Right ventricle myocardium superior (tissue), 1 donor: Measurements from ENCODE around the gene KLF6. TPM values are rescaled to one million over a fixed set of nuclear protein-coding genes. Genes with fewer than 3 reads are reported as not detected.
"Not testable (repeated sequence)": the region's sequence is repeated elsewhere in the genome, so short reads cannot be mapped to it uniquely, and the experiment has no call there.

Experiments
- ATAC-seq: fragments of 200-7000 bp; cut with Tn5 transposase; one replicate; pipeline ENCODE4 v1.9.1; 2020; ENCODE audit warnings: mild to moderate bottlenecking; ENCODE audit not compliant: poor library complexity
- DNase-seq: peaks from one replicate; pipeline ENCODE4 v3.0.0-alpha.2; 2020
- intact Hi-C: fragments of 100-400 bp; cut with DNase I; formaldehyde crosslinking; loops from one replicate; pipeline ENCODE4 v1.11.2; 2022
- total RNA-seq: library from RNA; stranded (reverse); fragmentation: NEBNext Ultra II Directional; extraction: Animal tissue kit (Norgen Biotek cat#: 25700); gene quantifications from one replicate; pipeline ENCODE4 v1.2.1, GENCODE V29; 2021
- donor health status: DM: no; HTN: yes; CAD: no; lungs with severe emphysema.

KLF6 gene
- total RNA-seq, 1 donor from 2014 or later = 60.2 TPM

DNA sequence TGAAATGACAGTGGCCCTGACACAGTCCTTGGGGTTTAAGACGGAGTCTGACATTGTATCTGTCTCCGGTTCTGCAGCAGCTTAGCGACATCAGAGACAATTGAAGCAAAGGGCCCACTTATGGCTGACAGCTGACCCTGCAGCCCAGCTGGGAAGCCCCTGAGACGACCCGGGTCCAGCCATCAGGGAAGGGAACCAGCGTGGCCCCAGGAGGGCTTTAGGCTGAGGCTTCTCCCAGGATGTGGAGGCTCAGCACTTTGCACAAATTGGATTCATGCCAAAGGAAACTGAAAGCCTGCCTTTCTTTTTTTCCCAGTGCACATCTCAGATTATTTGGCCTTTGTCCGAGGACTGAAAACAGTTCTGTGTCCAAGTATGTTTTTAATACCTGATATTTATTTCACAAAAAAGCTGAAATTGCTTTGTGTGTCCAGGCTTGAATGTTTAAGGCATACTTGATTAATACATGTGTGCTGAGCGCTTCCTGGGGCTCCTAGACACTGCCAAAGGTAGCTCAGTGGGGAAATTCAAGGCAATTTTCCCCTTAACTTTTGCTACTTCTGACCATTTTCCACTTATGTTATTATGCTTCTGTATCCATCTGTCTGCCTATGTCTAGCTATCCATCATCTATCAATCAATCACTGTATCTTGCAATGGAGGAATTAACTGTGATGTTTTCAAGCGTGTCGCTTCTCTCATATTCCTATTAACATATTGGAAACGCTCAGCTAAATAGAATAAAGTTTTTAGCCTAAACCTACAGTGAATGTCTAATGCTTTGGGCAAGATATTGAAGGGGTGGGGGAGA is 34.8 kb downstream of the KLF6 start:
- DNase-seq = peak; percentile 58
- peak; percentile 53 for ATAC-seq
- intact Hi-C loops = no loop called here

DNA sequence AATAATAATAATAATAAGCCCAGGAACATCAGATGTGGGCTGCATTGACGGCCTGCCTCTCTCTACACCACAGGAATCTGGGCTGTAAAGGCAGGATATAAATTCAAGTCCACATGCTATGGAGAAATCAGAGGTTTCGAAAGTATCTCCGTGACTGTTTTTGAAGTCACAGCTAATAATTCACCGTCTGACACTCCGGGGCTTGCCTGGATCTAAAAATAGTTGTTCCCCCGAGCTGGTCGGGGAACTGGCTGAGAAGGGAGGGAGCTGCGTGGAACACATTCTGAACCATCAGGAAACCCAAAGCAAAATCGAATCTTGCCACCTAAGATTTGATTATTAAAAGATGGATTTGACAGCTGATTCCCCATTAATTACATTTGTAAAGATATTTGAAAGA is 35.4 kb downstream of the KLF6 start:
- intact Hi-C loops = no loop called here
- peak; percentile 82 for ATAC-seq

DNA sequence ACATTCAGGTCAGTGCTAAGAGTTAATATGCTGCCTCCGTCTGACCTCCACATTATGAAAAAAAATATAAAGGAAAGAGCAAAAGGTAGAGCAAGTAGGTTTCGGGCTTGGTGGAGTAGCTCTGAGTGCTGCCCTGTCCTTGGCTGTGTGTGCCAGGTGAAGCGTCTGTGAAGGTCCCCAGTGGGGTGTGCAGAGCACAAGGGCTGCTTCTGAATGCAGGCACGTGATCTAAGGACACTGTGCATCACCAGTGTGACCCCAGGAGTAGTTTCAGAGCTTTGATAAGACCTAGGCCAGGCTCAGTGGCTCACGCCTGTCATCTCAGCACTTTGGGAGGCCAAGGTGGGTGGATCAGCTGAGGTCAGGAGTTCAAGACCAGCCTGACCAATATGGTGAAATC is 36.0 kb downstream of the KLF6 start:
- intact Hi-C loops = no loop called here
- peak; percentile 44 for ATAC-seq
- no peak for DNase-seq

More for the DNA sequence above, 35.4 kb downstream of the KLF6 start:
- no peak for DNase-seq

DNA sequence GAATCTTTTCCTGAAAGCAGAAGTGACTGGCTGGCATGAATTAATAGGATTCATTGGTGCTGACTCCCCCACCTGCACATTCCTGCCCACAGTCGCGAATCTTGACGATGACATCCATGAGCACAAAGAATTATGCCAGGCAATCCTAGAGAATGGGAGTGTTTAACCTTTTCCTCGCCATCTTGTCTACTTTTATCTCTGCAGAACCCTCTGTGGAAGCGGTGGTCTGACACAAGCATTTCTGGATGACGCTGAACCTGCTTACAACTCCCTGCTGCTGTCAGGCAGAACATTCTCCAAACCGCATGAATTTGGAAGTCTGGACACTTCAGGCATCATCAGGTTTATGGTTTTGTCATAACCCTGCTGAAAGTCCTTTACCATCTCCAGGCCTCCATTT is 36.5 kb downstream of the KLF6 start:
- DNase-seq (no peak), ATAC-seq (no peak)
- intact Hi-C loops = no loop called here

DNA sequence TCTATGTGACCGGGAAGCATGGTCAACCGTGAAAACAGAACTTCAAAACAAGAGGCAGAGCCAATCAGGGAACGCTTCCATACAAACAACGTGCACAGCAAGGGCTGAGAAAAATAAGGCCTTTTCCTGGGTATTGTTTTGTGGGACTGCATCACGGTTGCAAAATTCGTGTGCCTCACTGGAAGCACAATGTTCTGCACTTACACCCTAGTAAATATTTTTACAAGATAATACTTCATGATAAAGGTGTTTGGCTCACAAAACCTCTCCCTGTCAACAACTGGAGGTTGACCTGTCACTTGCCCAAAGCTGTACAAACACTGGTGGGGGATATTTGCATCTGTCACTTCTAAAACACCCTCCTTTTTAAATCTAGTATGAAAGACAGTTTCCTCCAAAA is 37.0 kb downstream of the KLF6 start:
- DNase-seq (no peak), ATAC-seq (peak; percentile 43)
- intact Hi-C loops = no loop called here

DNA sequence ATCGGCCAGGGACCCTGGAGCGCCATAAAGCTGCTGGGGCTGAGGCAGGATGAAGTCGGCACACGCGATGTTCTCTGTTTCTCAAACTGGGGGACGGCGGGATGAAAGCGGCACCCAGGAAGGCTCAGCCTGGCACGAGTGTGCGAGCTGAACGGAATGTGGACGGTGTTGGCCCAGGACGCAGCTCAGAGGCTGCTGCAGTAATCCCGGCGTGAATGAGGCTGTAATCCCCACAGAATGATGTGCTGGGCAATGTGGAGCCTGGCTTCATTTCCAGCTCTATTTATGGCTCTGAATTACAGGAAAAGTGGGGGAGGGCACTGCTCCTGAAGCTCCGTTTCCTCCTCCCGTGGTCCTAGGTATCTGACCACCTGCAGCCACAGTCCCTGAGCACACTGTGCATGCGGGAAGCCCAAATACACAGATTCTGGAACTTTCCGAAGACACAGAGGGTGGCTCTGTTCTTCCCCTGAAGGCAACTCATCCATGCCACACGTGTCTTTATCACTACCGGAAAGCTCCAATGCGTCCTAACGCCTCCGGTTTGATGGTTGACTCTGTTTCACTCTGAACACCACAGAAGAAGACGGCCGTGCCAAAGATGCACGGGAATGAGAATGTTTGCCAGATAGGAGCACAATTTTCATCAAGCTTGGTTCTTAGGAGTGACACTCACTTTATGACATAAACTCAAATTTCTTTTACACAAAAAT is 37.6 kb downstream of the KLF6 start:
- ATAC-seq = peak; percentile 49
- no peak for DNase-seq
- intact Hi-C loops = no loop called here

DNA sequence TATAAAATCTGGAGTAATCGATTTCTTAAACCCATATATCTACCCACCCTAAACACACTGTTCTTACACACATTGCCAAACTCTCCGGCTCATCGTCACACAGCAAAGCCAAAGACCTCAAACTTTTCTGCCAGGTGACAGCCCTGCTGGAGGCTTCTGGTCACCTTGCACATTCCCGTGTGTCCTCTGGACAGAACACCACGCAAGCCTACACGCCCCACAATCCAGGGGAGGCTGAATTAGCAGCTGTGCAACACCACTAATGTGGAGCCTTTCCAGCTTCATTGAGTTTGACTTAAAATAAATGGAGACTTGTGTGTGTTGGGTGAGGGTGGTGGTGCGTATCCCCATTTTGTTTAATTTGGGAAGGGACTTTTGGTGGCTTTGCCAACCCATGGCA is 38.4 kb downstream of the KLF6 start:
- intact Hi-C loops = no loop called here
- DNase-seq (no peak), ATAC-seq (no peak)

DNA sequence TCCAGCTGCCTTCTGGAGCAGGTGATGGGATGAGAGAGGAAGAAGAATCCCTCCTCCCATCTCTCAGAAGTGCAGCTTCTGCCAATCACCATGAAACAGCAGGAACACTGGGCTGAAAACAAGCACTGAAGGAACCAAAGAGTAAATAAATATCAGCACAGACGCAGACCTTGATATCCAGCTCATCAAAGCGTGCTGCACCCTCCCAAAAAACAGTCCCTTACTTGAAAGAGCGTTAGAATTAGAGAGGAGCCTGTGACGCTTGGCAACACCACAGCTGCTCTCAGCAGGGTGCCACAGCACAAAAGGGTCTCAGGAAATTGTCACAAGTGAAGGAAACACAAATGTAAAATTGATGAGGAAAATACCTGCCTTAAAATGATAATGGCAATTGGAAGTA is 39.5 kb downstream of the KLF6 start:
- ATAC-seq = no peak
- intact Hi-C loops = no loop called here

DNA sequence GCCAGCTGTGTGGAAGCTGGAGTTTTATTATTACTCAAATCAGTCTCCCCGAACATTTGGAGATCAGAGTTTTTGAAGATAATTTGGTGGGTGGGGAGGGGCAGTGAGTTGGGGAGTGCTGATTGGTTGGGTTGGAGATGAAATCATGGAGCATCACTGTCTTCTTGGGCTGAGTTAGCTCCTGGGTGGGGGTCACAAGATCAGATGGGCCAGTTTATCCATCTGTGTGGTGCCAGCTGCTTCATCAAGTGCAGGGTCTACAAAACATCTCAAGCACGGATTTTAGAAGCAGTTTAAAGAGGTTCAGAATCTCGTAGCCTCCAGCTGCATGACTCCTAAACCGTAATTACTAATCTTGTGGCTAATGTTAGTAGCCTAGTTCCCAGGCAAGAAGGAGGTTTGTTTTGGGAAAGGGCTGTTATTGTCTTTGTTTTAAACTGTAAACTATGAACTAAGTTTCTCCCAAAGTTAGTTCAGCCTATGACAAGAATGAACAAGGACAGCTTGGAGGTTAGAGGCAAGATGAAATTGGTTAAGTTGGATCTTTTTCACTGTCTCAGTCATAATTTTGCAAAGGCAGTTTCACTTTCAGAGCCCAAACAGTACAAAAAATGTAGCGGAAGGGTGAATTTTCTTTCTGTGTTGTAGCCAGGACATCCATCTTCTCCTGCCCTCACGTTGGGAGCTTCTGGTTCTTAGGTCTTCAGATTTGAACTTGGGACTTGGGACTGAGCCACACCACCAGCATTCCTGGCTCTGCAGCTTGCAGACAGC is 43.1 kb downstream of the KLF6 start:
- intact Hi-C loops = no loop called here
- no peak for ATAC-seq
- no peak for DNase-seq

More for the DNA sequence above, 39.5 kb downstream of the KLF6 start:
- no peak for DNase-seq

DNA sequence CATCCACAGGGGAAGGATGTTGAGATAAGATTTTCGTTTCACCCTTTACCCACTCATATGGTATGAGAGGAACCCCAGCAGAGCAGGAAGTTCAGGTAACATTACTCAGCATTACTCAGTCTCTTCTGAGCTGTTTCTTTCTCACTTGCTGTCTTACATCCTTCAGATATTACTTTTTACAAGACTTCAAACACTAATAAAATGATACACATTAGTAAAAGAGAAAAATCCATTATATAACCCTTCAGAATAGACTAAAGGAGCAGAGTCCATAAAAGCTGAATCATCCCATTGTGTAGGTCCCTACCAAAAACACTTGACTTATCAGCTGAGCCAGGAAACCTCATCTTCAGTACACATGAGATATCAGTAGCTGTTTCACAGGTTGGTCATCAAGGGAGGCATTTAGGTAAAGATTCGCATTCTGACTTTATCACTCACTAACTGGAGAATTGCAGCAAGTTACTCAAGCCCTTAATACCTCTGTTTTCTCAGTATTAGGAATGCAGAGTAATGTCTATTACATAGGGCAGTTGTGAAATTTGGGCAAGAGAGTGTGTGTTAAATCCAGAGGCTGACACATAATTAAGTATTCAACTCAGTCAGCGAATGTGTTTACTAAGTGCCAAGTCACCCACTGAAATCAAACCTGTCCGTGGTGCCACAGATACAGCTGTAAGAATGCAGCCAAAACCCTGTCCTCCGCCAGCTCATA is 44.7 kb downstream of the KLF6 start:
- ATAC-seq (no peak), DNase-seq (no peak)
- intact Hi-C loops = no loop called here

DNA sequence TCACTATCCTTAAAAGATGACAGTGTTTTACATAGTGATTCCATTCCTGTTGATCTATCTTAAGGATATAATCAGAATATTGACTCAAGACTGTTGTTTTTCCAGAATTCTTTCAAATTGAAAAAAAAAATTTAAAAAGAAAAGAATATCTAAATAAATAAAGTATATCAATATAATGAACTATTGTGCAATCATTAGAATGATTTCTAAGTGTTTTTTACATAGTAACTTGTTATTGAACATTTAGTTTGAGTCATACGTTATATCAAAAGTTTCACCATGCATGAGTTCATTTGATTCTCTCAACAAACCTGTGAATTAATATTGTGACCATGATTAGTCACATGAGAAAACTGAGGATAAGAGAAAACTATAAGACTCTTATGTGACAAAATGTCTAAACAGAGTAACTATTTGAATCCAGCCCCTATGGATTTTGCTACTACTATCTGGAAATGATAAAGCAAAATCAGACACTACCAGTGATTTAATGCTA is 46.1 kb downstream of the KLF6 start:
- no peak for DNase-seq
- no peak for ATAC-seq
- intact Hi-C loops = no loop called here

DNA sequence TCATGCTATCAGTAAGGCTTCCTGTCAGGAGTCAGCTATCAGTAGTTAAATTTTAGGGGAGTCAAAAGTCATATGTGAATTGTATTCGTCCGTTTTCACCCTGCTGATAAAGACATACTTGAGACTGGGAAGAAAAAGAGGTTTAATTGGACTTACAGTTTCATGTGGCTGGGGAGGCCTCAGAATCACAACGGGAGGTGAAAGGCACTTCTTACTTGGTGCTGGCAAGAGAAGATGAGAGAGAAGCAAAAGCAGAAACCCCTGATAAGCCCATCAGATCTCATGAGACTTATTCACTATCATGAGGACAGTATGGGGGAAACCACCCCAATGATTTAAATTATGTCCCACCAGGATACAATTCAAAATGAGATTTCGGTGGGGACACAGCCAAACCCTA is 47.1 kb downstream of the KLF6 start:
- intact Hi-C loops = no loop called here
- no peak for DNase-seq
- ATAC-seq = no peak

DNA sequence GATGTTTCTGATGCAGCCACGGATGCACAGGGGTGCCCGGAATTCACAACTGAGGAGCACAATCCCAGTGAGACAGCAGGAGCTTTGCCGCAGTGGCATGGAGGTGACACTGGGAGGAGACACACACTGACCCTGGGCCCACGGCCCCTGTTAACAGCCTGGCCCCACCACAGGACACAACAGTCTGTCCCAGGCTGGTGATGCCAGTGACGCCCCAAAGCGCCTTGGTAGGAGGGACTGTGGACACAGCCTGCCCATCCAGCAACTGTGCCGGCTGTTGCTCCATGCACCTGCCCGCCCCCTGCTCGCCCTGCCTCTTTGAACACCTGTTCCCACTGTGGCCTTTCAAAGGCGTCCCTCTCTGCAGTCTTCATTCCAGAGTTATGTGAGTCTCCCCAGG is 49.8 kb downstream of the KLF6 start:
- ATAC-seq = no peak
- DNase-seq = no peak
- intact Hi-C loops = no loop called here

DNA sequence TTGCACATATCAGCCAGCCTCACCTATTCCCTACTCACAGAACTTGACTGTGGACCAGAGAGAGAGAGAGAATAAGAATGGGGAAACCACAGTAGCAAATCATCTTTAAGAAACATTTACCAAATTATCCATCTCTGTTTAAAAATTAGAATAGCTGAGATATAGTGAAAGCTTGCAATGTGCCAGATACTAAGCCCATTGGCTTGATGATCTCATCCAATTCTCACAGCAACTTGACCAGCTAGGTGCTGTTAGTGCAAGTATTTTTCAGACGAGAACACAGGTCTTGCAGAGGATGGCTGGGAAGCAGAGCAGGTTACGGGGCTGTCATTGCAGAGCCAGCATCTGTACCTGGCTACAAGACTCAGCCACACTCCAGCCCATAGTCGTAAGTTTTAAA is 50.9 kb downstream of the KLF6 start:
- ATAC-seq (no peak), DNase-seq (no peak)
- intact Hi-C loops = no loop called here

DNA sequence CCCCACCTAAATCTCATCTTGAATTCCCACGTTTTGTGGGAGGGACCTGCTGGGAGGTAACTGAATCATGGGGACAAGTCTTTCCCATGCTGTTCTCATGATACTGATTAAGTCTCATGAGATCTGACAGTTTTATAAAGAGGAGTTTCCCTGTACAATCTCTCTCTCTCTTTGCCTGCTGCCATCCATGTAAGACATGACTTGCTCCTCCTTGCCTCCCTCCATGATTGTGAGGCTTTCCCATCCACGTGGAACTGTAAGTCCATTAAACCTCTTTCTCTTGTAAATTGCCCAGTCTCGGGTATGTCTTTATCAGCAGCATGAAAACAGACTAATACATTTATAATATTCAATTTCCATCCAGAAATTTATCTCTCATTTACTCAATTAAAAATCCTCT is 52.8 kb downstream of the KLF6 start:
- DNase-seq, ATAC-seq, intact Hi-C loops: not testable (repeated sequence)

DNA sequence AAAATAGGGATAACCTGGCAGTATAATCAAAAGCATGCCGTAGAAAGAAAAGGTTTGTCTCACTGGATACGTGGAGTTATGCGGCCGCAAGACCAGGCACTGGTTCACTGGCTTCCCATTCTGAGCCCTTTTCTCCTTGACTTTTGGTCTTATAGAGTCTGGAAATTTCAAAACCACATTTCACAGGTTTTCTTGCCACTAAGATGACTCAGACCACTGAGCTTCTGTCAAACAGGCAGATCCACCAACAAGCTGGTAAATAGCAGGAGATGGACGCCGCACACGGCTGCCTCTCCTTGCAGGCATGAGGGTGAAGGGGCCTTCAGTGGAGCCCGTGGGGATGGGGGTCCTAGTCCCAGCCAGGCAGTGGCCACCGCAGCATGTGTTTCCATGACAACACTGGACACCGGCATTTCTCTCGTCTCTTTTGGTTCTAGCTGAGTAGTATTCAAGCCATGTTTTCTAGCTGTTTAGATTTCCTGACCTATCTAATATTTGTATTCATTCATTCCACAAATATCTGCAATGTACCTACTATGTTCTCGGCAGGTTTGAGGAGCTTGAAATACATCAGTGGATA is 55.5 kb downstream of the KLF6 start:
- DNase-seq (no peak), ATAC-seq (no peak)
- intact Hi-C loops = no loop called here

DNA sequence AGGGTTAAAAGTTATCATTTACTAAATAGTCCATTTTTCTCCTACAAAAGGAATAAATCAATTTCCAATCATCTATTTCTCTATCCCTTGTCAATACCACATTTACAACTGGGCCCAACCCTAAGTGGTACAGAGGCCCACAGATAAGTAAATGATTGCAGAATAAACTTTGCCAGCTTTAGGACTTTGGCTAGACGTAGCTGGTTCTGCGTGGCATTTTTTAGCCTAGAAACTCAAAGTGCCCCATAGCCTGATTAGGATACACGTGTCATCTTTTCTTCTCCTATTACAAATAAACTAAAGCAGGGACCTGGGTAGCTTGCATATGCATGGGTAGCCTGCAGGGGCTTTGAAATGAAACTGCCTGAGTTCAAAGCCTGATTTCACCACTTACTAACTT is 56.4 kb downstream of the KLF6 start:
- ATAC-seq = no peak
- no peak for DNase-seq
- intact Hi-C loops = no loop called here

DNA sequence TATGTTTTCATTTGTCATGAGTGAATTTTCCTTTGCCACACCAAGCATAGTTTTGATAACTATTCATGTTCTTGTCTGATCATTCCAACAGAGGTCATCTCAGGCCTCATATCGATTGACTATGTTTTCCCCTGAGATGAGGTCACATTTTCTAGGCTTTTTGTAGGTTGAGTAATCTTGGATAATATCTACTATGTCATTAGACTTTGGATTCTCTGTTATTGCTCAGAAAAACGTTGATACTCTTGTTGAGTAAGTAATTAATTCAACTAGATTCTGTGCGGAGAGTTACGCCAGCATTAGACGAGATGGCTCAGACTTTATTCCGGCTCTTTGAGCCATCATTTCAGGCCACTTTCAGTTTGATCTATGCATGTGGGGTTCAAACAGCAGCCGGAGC is 57.7 kb downstream of the KLF6 start:
- DNase-seq = no peak
- no peak for ATAC-seq
- intact Hi-C loops = no loop called here
